Activated CD8-positive, alpha-beta memory T cell treated with anti-CD3 and anti-CD28 coated beads for 1 hour (primary cell): Measurements from ENCODE around the gene CDH12.
"Not testable (repeated sequence)": the region's sequence is repeated elsewhere in the genome, so short reads cannot be mapped to it uniquely, and the experiment has no call there.

Experiments
- DNase-seq, 2 donors: peaks; one replicate each; pipeline ENCODE4 v3.0.0-alpha.2; 2020; ENCODE audit warnings: low read depth in 1 of 2; ENCODE audit errors: extremely low read depth in 1 of 2

The CDH12 gene

GRCh38 chr5:22662391-22662790 is 190.8 kb downstream of the CDH12 start:
- DNase-seq, result no peak

GRCh38 chr5:22651355-22651754 is 201.8 kb downstream of the CDH12 start:
- DNase-seq, result no peak

GRCh38 chr5:22650511-22650910 is 202.6 kb downstream of the CDH12 start:
- no peak for DNase-seq

- DNase-seq, result no peak
These were observed 204.1 kb downstream of the CDH12 start for GRCh38 chr5:22649074-22649473.

GRCh38 chr5:22644859-22645258 is 208.3 kb downstream of the CDH12 start:
- no peak for DNase-seq

GRCh38 chr5:22643356-22643755 is 209.8 kb downstream of the CDH12 start:
- DNase-seq, result no peak

- no peak for DNase-seq
These were observed 221.5 kb downstream of the CDH12 start for GRCh38 chr5:22631683-22632082.

GRCh38 chr5:22627029-22627428 is 226.1 kb downstream of the CDH12 start:
- DNase-seq, result no peak

GRCh38 chr5:22625451-22625850 is 227.7 kb downstream of the CDH12 start:
- DNase-seq, result no peak

GRCh38 chr5:22621084-22621483 is 232.1 kb downstream of the CDH12 start:
- DNase-seq, result no peak

GRCh38 chr5:22615964-22616363 is 237.2 kb downstream of the CDH12 start:
- DNase-seq, result no peak

GRCh38 chr5:22614486-22615094 is 238.6 kb downstream of the CDH12 start:
- DNase-seq, result no peak

- DNase-seq, result no peak
These were observed 240.2 kb downstream of the CDH12 start for GRCh38 chr5:22612928-22613327.

- no peak for DNase-seq
These were observed 241.8 kb downstream of the CDH12 start for GRCh38 chr5:22611327-22611726.

- not testable (repeated sequence) for DNase-seq
These were observed 245.6 kb downstream of the CDH12 start for GRCh38 chr5:22607498-22607897.

GRCh38 chr5:22605473-22605872 is 247.7 kb downstream of the CDH12 start:
- DNase-seq, result no peak

- DNase-seq, result no peak
These were observed 248.4 kb downstream of the CDH12 start for GRCh38 chr5:22604711-22605110.

GRCh38 chr5:22598796-22599195 is 254.3 kb downstream of the CDH12 start:
- DNase-seq, result no peak

- DNase-seq, result no peak
These were observed 256.7 kb downstream of the CDH12 start for GRCh38 chr5:22596404-22596970.

- no peak for DNase-seq
These were observed 258.7 kb downstream of the CDH12 start for GRCh38 chr5:22594491-22594890.

GRCh38 chr5:22593592-22593991 is 259.6 kb downstream of the CDH12 start:
- no peak for DNase-seq

GRCh38 chr5:22591461-22591860 is 261.7 kb downstream of the CDH12 start:
- DNase-seq, result no peak

GRCh38 chr5:22590677-22591268 is 262.4 kb downstream of the CDH12 start:
- DNase-seq, result no peak
